ACC112 (cell line): ENCODE measurements around the gene UGT2B10.

Source experiments
- H2AFZ ChIP-seq: fragments of 200-600 bp; sonication (generic); one replicate; pipeline ENCODE4 v1.6.0; 2017; ENCODE audit warnings: antibody characterized with exemption, low read length; ENCODE audit not compliant: unreplicated experiment
- H3K27ac ChIP-seq: fragments of 200-600 bp; sonication (generic); 2 replicates; pipeline ENCODE4 v1.5.1; 2014; ENCODE audit warnings: low read depth, mild to moderate bottlenecking, antibody characterized with exemption, low read length, moderate library complexity
- H3K27me3 ChIP-seq: fragments of 200-600 bp; sonication (generic); 2 replicates; pipeline ENCODE4 v1.6.1; 2014; ENCODE audit warnings: mild to moderate bottlenecking, antibody characterized with exemption, low read length, moderate library complexity, mixed read lengths; ENCODE audit not compliant: insufficient read depth
- H3K36me3 ChIP-seq: fragments of 200-600 bp; sonication (generic); 2 replicates; pipeline ENCODE4 v1.6.1; 2016; ENCODE audit warnings: mild to moderate bottlenecking, antibody characterized with exemption, low read length, moderate library complexity, mixed read lengths; ENCODE audit not compliant: insufficient read depth
- H3K4me1 ChIP-seq: fragments of 200-600 bp; sonication (generic); one replicate; pipeline ENCODE4 v1.6.1; 2016; ENCODE audit warnings: low read length, mixed read lengths; ENCODE audit not compliant: insufficient read depth, unreplicated experiment, control insufficient read depth
- H3K4me3 ChIP-seq: fragments of 200-600 bp; sonication (generic); 2 replicates; pipeline ENCODE4 v1.5.1; 2014; ENCODE audit warnings: mild to moderate bottlenecking, low read depth, low read length
- H3K79me2 ChIP-seq: fragments of 200-600 bp; sonication (generic); one replicate; pipeline ENCODE4 v1.6.0; 2016; ENCODE audit warnings: low read length; ENCODE audit not compliant: control insufficient read depth, unreplicated experiment, insufficient read depth

The UGT2B10 gene

GRCh38 chr4:68871809-68872642 lies 56.2 kb downstream of the UGT2B10 start:
- no peaks in the 10 kb centered on the region for H3K4me1 ChIP-seq
- H2AFZ ChIP-seq, result no peak overlapping the region
- no peak overlapping the region for H3K27ac ChIP-seq

GRCh38 chr4:68872643-68873502 lies 57.1 kb downstream of the UGT2B10 start:
- no peaks in the 10 kb centered on the region for H3K36me3 ChIP-seq
- no peak overlapping the region for H3K27ac ChIP-seq
- H3K4me1 ChIP-seq, result no peaks in the 10 kb centered on the region
- H3K27me3 ChIP-seq, result no peaks in the 10 kb centered on the region
- no peaks in the 10 kb centered on the region for H3K79me2 ChIP-seq
- no peak overlapping the region for H3K4me3 ChIP-seq
- no peak overlapping the region for H2AFZ ChIP-seq

More at GRCh38 chr4:68871809-68872642, 56.2 kb downstream of the UGT2B10 start:
- Histone ChIP-seq H3K36me3 (no peaks in the 10 kb centered on the region), H3K4me3 (no peak overlapping the region), H3K27me3 (no peaks in the 10 kb centered on the region), H3K79me2 (no peaks in the 10 kb centered on the region)

- H3K4me1 ChIP-seq, result no peaks in the 10 kb centered on the region
- no peaks in the 10 kb centered on the region for H3K36me3 ChIP-seq
- no peak overlapping the region for H3K4me3 ChIP-seq
- no peak overlapping the region for H3K27ac ChIP-seq
- H3K79me2 ChIP-seq, result no peaks in the 10 kb centered on the region
- no peak overlapping the region for H2AFZ ChIP-seq
- H3K27me3 ChIP-seq, result no peaks in the 10 kb centered on the region
Observed at GRCh38 chr4:68874507-68874906, 58.7 kb downstream of the UGT2B10 start.

GRCh38 chr4:68877555-68877954 lies 61.8 kb downstream of the UGT2B10 start:
- Histone ChIP-seq H3K79me2 (no peaks in the 10 kb centered on the region), H3K27me3 (no peaks in the 10 kb centered on the region), H3K4me1 (no peaks in the 10 kb centered on the region), H3K4me3 (no peak overlapping the region), H2AFZ (no peak overlapping the region), H3K27ac (no peak overlapping the region), H3K36me3 (no peaks in the 10 kb centered on the region)

- Histone ChIP-seq H3K79me2 (no peaks in the 10 kb centered on the region), H3K27me3 (no peaks in the 10 kb centered on the region)
Observed at GRCh38 chr4:68878048-68878447, 62.3 kb downstream of the UGT2B10 start.

More at GRCh38 chr4:68878048-68878447, 62.3 kb downstream of the UGT2B10 start:
- Histone ChIP-seq H3K4me1 (no peaks in the 10 kb centered on the region), H3K36me3 (no peaks in the 10 kb centered on the region), H3K27ac (no peak overlapping the region), H2AFZ (no peak overlapping the region), H3K4me3 (no peak overlapping the region)
